B cell (primary cell): ENCODE results near the gene NELL2.

Source experiments
- EZH2 ChIP-seq: IDR thresholded peaks from 2 replicates; pipeline ENCODE4 v1.6.1; 2012; ENCODE audit warnings: borderline replicate concordance, low read depth, mild to moderate bottlenecking, moderate library complexity, low read length; ENCODE audit not compliant: insufficient read depth, poor library complexity, severe bottlenecking
- TF ChIP-seq, protein P1 (sequence below): fragments of 200-600 bp; IDR thresholded peaks from one replicate; pipeline ENCODE4 v1.8.0; 2022; ENCODE audit warnings: antibody characterized with exemption, mild to moderate bottlenecking

DNA sequence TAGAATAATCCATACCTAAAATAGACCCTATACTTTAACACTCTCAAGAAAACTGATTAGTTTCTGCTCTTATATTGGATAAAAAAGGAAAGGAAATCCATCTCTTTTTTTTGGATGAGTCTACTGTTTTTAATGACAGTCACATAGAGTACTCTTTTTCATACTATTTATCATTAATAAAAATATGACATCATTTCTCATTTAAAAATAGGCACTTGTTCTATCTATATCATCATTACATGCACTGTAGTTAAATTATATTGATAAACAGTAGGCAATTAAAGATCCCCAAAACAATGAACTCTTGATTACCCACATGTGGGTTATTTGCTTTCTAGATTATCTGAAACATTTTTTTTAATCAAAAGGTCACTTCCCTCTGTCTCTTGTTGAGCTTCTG, 338.8 kb downstream of the NELL2 start:
- TF ChIP-seq, protein P1, sequence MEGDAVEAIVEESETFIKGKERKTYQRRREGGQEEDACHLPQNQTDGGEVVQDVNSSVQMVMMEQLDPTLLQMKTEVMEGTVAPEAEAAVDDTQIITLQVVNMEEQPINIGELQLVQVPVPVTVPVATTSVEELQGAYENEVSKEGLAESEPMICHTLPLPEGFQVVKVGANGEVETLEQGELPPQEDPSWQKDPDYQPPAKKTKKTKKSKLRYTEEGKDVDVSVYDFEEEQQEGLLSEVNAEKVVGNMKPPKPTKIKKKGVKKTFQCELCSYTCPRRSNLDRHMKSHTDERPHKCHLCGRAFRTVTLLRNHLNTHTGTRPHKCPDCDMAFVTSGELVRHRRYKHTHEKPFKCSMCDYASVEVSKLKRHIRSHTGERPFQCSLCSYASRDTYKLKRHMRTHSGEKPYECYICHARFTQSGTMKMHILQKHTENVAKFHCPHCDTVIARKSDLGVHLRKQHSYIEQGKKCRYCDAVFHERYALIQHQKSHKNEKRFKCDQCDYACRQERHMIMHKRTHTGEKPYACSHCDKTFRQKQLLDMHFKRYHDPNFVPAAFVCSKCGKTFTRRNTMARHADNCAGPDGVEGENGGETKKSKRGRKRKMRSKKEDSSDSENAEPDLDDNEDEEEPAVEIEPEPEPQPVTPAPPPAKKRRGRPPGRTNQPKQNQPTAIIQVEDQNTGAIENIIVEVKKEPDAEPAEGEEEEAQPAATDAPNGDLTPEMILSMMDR: no peak
- TF ChIP-seq EZH2: no peak
